ENCODE measurements around the gene CEP120. TPM values are rescaled to one million over a fixed set of nuclear protein-coding genes. Genes with fewer than 3 reads are reported as not detected.
"Not testable (repeated sequence)": the region's sequence is repeated elsewhere in the genome, so short reads cannot be mapped to it uniquely, and the experiment has no call there.

Gene CEP120
- total and polyA plus RNA-seq, 10 donors: 9.2 to 43.3 (median 29.5) TPM

- DNase-seq: no peak
- H3K4me3 ChIP-seq: peak overlapping the region; percentile 71 to 79 (median 76)
- intact Hi-C loops (cut with DNase I; ENCODE audit: low total_unique reads): loop anchor here (5.0 kb wide), 1 partner anchor 91 kb away; the partner anchor contains the start of gene CSNK1G3
- WGBS, 5 donors: 26 to 46% (median 35%) methylated on average over 2 of the region's 2 CpGs
- peaks cover 10 to 70% (median 36%) of the 10 kb centered on the region in 6 donors for H3K4me1 ChIP-seq
- no peaks in the 10 kb centered on the region for H3K9me3 ChIP-seq
- no peaks in the 10 kb centered on the region for H3K27me3 ChIP-seq (replicated peaks in 1 of 7)
- peak overlapping the region in 1 of 8 donors; percentile 96 for H3K27ac ChIP-seq
- H3K36me3 ChIP-seq: peaks cover 0 to 22% (median 12%) of the 10 kb centered on the region in 6 donors
- TF ChIP-seq POLR2A (IDR thresholded peaks at IDR 0.05): no peak
- no peak for TF ChIP-seq POLR2AphosphoS5 (IDR thresholded peaks at IDR 0.05)
- no peak for TF ChIP-seq CTCF (IDR thresholded peaks at IDR 0.05 in 8 of 11, conservative IDR thresholded peaks at IDR 0.05 in 3 of 11)
These were observed 1.4 kb downstream of the CEP120 start for GRCh38 chr5:123421773-123422172.

GRCh38 chr5:123414974-123415373 is 8.2 kb downstream of the CEP120 start:
- no peak for DNase-seq
- Histone ChIP-seq H3K27ac (no peak overlapping the region), H3K9me3 (no peaks in the 10 kb centered on the region), H3K27me3 (replicated peaks in 1 of 7) (no peaks in the 10 kb centered on the region), H3K4me1 (peaks cover 0 to 23% (median 7%) of the 10 kb centered on the region in 6 donors), H3K36me3 (peaks cover 2 to 87% (median 53%) of the 10 kb centered on the region in 6 donors), H3K4me3 (no peak overlapping the region)
- intact Hi-C loops (cut with DNase I; ENCODE audit: low total_unique reads): loop anchor here (10.0 kb wide), 1 partner anchor 190 kb away; no protein-coding TSS in a partner anchor
- TF ChIP-seq POLR2AphosphoS5 (IDR thresholded peaks at IDR 0.05): no peak
- TF ChIP-seq CTCF (IDR thresholded peaks at IDR 0.05 in 8 of 11, conservative IDR thresholded peaks at IDR 0.05 in 3 of 11): no peak

GRCh38 chr5:123412206-123412605 is 11.0 kb downstream of the CEP120 start:
- Histone ChIP-seq H3K27ac (no peak overlapping the region), H3K4me3 (no peak overlapping the region), H3K36me3 (peaks cover 2 to 100% (median 47%) of the 10 kb centered on the region in 6 donors), H3K9me3 (no peaks in the 10 kb centered on the region), H3K27me3 (replicated peaks in 1 of 7) (no peaks in the 10 kb centered on the region), H3K4me1 (peaks cover 0 to 4% (median 0%) of the 10 kb centered on the region in 6 donors)
- TF ChIP-seq POLR2AphosphoS5 (IDR thresholded peaks at IDR 0.05): no peak
- 82 to 91% (median 88%) methylated on average over 3 of the region's 3 CpGs for WGBS, 5 donors
- no peak for DNase-seq
- intact Hi-C loops (cut with DNase I; ENCODE audit: low total_unique reads): loop anchor here (10.0 kb wide), 1 partner anchor 193 kb away; no protein-coding TSS in a partner anchor

GRCh38 chr5:123401999-123402398 is 21.2 kb downstream of the CEP120 start:
- peaks cover 0 to 25% (median 0%) of the 10 kb centered on the region in 6 donors for H3K4me1 ChIP-seq
- H3K27me3 ChIP-seq (replicated peaks in 1 of 7); H3K27ac ChIP-seq; H3K9me3 ChIP-seq; DNase-seq; H3K4me3 ChIP-seq; intact Hi-C loops (cut with DNase I; ENCODE audit: low total_unique reads): not testable (repeated sequence)
- WGBS, 5 donors: 86 to 96% (median 91%) methylated on average over 6 to 12 of the region's 12 CpGs
- peaks cover 0 to 93% (median 43%) of the 10 kb centered on the region in 6 donors for H3K36me3 ChIP-seq
- peak in 1 of 3 donors; percentile 15 for TF ChIP-seq POLR2AphosphoS5 (IDR thresholded peaks at IDR 0.05)

GRCh38 chr5:123401320-123401719 is 21.9 kb downstream of the CEP120 start:
- Histone ChIP-seq H3K9me3 (no peaks in the 10 kb centered on the region), H3K36me3 (peaks cover 0 to 100% (median 48%) of the 10 kb centered on the region in 6 donors), H3K27ac (no peak overlapping the region), H3K27me3 (replicated peaks in 1 of 7) (no peaks in the 10 kb centered on the region), H3K4me1 (peaks cover 0 to 25% (median 0%) of the 10 kb centered on the region in 6 donors), H3K4me3 (no peak overlapping the region)
- no peak for DNase-seq
- intact Hi-C loops (cut with DNase I; ENCODE audit: low total_unique reads): no loop called here
- TF ChIP-seq POLR2A (IDR thresholded peaks at IDR 0.05) (no peak), CTCF (IDR thresholded peaks at IDR 0.05 in 8 of 11, conservative IDR thresholded peaks at IDR 0.05 in 3 of 11) (no peak), POLR2AphosphoS5 (IDR thresholded peaks at IDR 0.05) (no peak)
- 92 to 94% (median 94%) methylated on average over 15 of the region's 15 CpGs for WGBS, 5 donors

GRCh38 chr5:123400870-123401291 is 22.3 kb downstream of the CEP120 start:
- H3K27ac ChIP-seq, DNase-seq: not testable (repeated sequence)
- peaks cover 0 to 100% (median 50%) of the 10 kb centered on the region in 6 donors for H3K36me3 ChIP-seq

More at GRCh38 chr5:123400870-123401291, 22.3 kb downstream of the CEP120 start:
- intact Hi-C loops (cut with DNase I; ENCODE audit: low total_unique reads); H3K9me3 ChIP-seq; H3K4me3 ChIP-seq; H3K27me3 ChIP-seq (replicated peaks in 1 of 7): not testable (repeated sequence)
- 90 to 97% (median 95%) methylated on average over 13 to 23 of the region's 23 CpGs for WGBS, 5 donors
- H3K4me1 ChIP-seq: peaks cover 0 to 25% (median 0%) of the 10 kb centered on the region in 6 donors
